Keratinocyte (primary cell): Measurements from ENCODE around the gene ZNF184. TPM values are rescaled to one million over a fixed set of nuclear protein-coding genes. Genes with fewer than 3 reads are reported as not detected.
"Not testable (repeated sequence)": the region's sequence is repeated elsewhere in the genome, so short reads cannot be mapped to it uniquely, and the experiment has no call there.

Source experiments
- DNase-seq: peaks from one replicate; pipeline ENCODE4 v3.0.0-alpha.2; 2011; ENCODE audit warnings: low read depth, missing footprints, low spot score
- FAIRE-seq: peaks from 2 replicates; lab custom pipeline; 2011; peaks lifted over from hg19 to GRCh38; lab: Jason Lieb, UNC
- H2AFZ ChIP-seq: 2 replicates; pipeline ENCODE4 v1.6.0; 2012; ENCODE audit warnings: low read length, control low read depth, inconsistent platforms; ENCODE audit not compliant: control insufficient read depth
- H3K27ac ChIP-seq: 2 replicates; pipeline ENCODE4 v1.5.1; 2011; ENCODE audit warnings: low read length; ENCODE audit not compliant: control insufficient read depth, insufficient read depth
- H3K27me3 ChIP-seq: 3 replicates; pipeline ENCODE4 v1.6.0; 2011; ENCODE audit warnings: low read length; ENCODE audit not compliant: control insufficient read depth, insufficient read depth; ENCODE audit errors: extremely low read depth
- H3K36me3 ChIP-seq, 2 experiments: 2 replicates in 1 of 2; 3 replicates in 1 of 2; pipeline ENCODE4 v1.5.1; 2011; ENCODE audit warnings: low read length in 2 of 2, mild to moderate bottlenecking in 1 of 2; ENCODE audit not compliant: control insufficient read depth in 2 of 2, insufficient read depth in 2 of 2; ENCODE audit errors: extremely low read depth in 1 of 2
- H3K4me1 ChIP-seq: 3 replicates; pipeline ENCODE4 v1.5.1; 2011; ENCODE audit warnings: low read length; ENCODE audit not compliant: control insufficient read depth, insufficient read depth; ENCODE audit errors: extremely low read depth
- H3K4me2 ChIP-seq: 3 replicates; pipeline ENCODE4 v1.6.0; 2011; ENCODE audit warnings: low read depth, low read length; ENCODE audit not compliant: control insufficient read depth, insufficient read depth; ENCODE audit errors: extremely low read depth
- H3K4me3 ChIP-seq, 3 experiments: fragments of 200-600 bp in 1 of 3; sonication (generic) in 1 of 3; 2 replicates in 2 of 3; 3 replicates in 1 of 3; pipeline ENCODE4 v1.5.1; 2011 to 2016; ENCODE audit warnings: low read length in 3 of 3, mild to moderate bottlenecking in 3 of 3, control low read depth in 2 of 3, inconsistent platforms in 1 of 3, low read depth in 1 of 3, mixed read lengths in 1 of 3, mixed run types in 1 of 3, moderate library complexity in 1 of 3; ENCODE audit not compliant: control insufficient read depth in 2 of 3, insufficient read depth in 2 of 3; ENCODE audit errors: extremely low read depth in 1 of 3
- H3K79me2 ChIP-seq: 2 replicates; pipeline ENCODE4 v1.6.0; 2012; ENCODE audit warnings: low read length; ENCODE audit not compliant: control insufficient read depth, insufficient read depth
- H3K9ac ChIP-seq: 3 replicates; pipeline ENCODE4 v1.6.0; 2011; ENCODE audit warnings: low read length; ENCODE audit not compliant: control insufficient read depth, insufficient read depth; ENCODE audit errors: extremely low read depth
- H3K9me1 ChIP-seq: 3 replicates; pipeline ENCODE4 v1.6.0; 2011; ENCODE audit warnings: low read length; ENCODE audit not compliant: control insufficient read depth, insufficient read depth; ENCODE audit errors: extremely low read depth
- H3K9me3 ChIP-seq: 2 replicates; pipeline ENCODE4 v1.5.1; 2012; ENCODE audit warnings: low read depth, low read length; ENCODE audit not compliant: control insufficient read depth
- H4K20me1 ChIP-seq: 3 replicates; pipeline ENCODE4 v1.6.0; 2011; ENCODE audit warnings: low read length; ENCODE audit not compliant: control insufficient read depth, insufficient read depth; ENCODE audit errors: extremely low read depth
- CTCF ChIP-seq, 3 experiments: IDR thresholded peaks in 1 of 3; conservative IDR thresholded peaks in 1 of 3; optimal IDR thresholded peaks in 1 of 3; 2 replicates in 2 of 3; 3 replicates in 1 of 3; pipeline versions ENCODE3 to v1.5.1; 2011; ENCODE audit warnings: low read length in 3 of 3, mild to moderate bottlenecking in 3 of 3, moderate library complexity in 2 of 3, control low read depth in 1 of 3, inconsistent platforms in 1 of 3; ENCODE audit not compliant: insufficient read depth in 2 of 3; ENCODE audit errors: extremely low read depth in 1 of 3
- EZH2 ChIP-seq: IDR thresholded peaks from one replicate; pipeline ENCODE4 v1.6.1; 2012; ENCODE audit warnings: inconsistent platforms, mild to moderate bottlenecking, low read length, moderate library complexity
- dilution Hi-C: fragments of 300-500 bp; cut with MboI; formaldehyde crosslinking; loops from one replicate; pipeline ENCODE4 v1.7.0; 2020; ENCODE audit warnings: low sequenced_read_pairs; ENCODE audit not compliant: extremely low pct_ligation_motif_present
- polyA plus RNA-seq, 5 experiments: library from polyadenylated mRNA; depleted of rRNA in 3 of 5; stranded (reverse) in 3 of 5; stranded (forward) in 1 of 5; unstranded in 1 of 5; fragments of >200 nt; gene quantifications; 1 replicate in 1 of 5; 2 replicates in 3 of 5; 3 replicates in 1 of 5; pipeline versions ENCODE4 v1.2.1 to v1.2.3, GENCODE V29; 2011 to 2012; ENCODE audit warnings: missing spikeins in 2 of 5, low read depth in 1 of 5, low replicate concordance in 1 of 5

ZNF184 gene
- polyA plus RNA-seq, 1 donor (not counting 4 experiments of a cell fraction or from before 2014, with no cell fraction given), result 4.3 TPM

GRCh38 chr6:27426045-27426620 lies 46.8 kb downstream of the ZNF184 start:
- dilution Hi-C loops, result no loop called here
- Histone ChIP-seq H3K27me3 (no peaks in the 10 kb centered on the region), H3K27ac (no peak overlapping the region), H3K4me2 (no peak overlapping the region), H4K20me1 (no peaks in the 10 kb centered on the region), H3K4me1 (no peaks in the 10 kb centered on the region), H3K9me1 (no peaks in the 10 kb centered on the region), H3K4me3 (no peak overlapping the region), H3K9me3 (no peaks in the 10 kb centered on the region), H3K36me3 (no peaks in the 10 kb centered on the region), H2AFZ (no peak overlapping the region), H3K79me2 (no peaks in the 10 kb centered on the region), H3K9ac (no peak overlapping the region)
- DNase-seq (no peak), FAIRE-seq (no peak)
- TF ChIP-seq EZH2, result no peak

GRCh38 chr6:27424851-27425250 lies 48.1 kb downstream of the ZNF184 start:
- H3K9ac ChIP-seq, H3K79me2 ChIP-seq, H3K4me3 ChIP-seq, dilution Hi-C loops, H4K20me1 ChIP-seq, H3K27me3 ChIP-seq, H3K36me3 ChIP-seq, H3K9me3 ChIP-seq, FAIRE-seq, H3K9me1 ChIP-seq, DNase-seq, H3K4me2 ChIP-seq, H3K27ac ChIP-seq, H3K4me1 ChIP-seq, H2AFZ ChIP-seq: not testable (repeated sequence)

- Histone ChIP-seq H3K9me1 (no peaks in the 10 kb centered on the region), H3K27ac (no peak overlapping the region), H4K20me1 (no peaks in the 10 kb centered on the region), H3K36me3 (no peaks in the 10 kb centered on the region), H3K79me2 (no peaks in the 10 kb centered on the region), H3K4me3 (no peak overlapping the region), H3K9me3 (no peaks in the 10 kb centered on the region), H3K27me3 (no peaks in the 10 kb centered on the region), H3K4me2 (no peak overlapping the region), H2AFZ (no peak overlapping the region), H3K9ac (no peak overlapping the region), H3K4me1 (no peaks in the 10 kb centered on the region)
- dilution Hi-C loops, result no loop called here
- FAIRE-seq, result no peak
- no peak for DNase-seq
- TF ChIP-seq EZH2 (no peak), CTCF (optimal IDR thresholded peaks at IDR 0.05 in 1 of 3, IDR thresholded peaks at IDR 0.05 in 1 of 3, conservative IDR thresholded peaks at IDR 0.05 in 1 of 3; ENCODE audit: extremely low read depth in 1 of 3, insufficient read depth in 2 of 3, low read length in 3 of 3) (no peak)
Measured at GRCh38 chr6:27422651-27423332, 50.1 kb downstream of the ZNF184 start.
